IPS-NIHi7 (cell line): ENCODE measurements around the gene NLGN1.

Experiments used
- DNase-seq: peaks from one replicate; pipeline ENCODE4 v3.0.0; 2012; ENCODE audit warnings: mixed read lengths; ENCODE audit errors: extremely low spot score

The NLGN1 gene

GRCh38 chr3:173983343-173983742 lies 585.8 kb downstream of the NLGN1 start:
- DNase-seq, result no peak

GRCh38 chr3:173986861-173987410 lies 589.4 kb downstream of the NLGN1 start:
- DNase-seq, result no peak

- no peak for DNase-seq
These were observed 591.4 kb downstream of the NLGN1 start for GRCh38 chr3:173988909-173989308.

DNA sequence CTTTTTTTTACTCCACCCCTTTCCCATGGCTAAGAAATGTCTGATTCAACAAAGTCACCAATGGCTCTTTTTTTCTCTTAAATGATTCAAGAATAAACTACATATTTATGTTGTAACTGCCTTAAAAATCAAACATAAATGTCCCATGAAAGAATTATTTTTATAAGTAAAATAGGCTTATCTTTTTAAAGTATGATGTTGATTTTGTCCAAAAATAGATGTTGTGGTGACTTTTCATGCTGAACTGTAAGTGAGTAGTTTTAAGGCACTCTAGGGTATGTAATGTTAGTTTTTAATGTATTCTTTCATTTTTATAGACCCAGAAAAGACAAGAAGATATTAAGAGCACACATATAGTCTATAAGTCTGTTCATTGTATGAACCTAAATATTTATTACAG lies 594.9 kb downstream of the NLGN1 start:
- DNase-seq, result no peak

GRCh38 chr3:173993299-173993698 lies 595.8 kb downstream of the NLGN1 start:
- DNase-seq, result peak; percentile 39

DNA sequence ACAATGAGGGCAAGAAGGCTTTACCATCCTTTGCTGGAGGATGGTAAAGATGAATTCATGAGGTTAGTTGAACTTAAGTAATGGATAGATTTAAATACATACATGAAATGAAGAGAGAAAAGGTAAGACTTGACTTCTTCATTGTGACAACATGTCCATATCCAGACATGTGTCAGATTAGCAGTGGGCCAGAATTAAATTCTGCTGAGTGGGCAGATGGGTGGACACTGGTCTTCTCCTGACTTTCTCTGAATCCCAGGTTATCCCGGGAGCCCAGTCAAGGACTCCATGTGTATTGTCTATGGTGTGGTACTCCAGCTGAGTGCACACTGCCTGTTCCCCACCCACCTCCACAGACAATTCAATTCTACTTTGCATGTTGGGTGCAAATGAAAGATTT lies 603.1 kb downstream of the NLGN1 start:
- no peak for DNase-seq

DNA sequence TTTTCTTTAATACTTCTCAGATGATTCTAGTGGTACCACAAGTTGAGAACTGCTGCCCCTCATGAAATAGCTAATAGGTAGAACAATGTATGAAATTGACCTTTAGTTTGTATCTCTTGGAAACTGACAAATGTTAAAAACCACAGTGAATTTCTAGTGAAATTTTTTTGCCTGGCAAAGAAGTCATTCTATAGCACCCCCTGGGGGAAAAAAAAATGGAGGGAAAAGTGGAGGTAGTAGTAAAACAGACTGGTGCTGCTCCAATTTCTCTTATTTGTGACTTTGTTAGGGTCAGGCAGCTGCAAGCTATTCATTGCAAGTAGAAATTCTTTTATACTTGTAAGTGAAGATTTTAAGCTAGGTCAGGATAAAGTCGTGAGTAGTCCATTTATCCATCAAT lies 605.0 kb downstream of the NLGN1 start:
- no peak for DNase-seq

DNA sequence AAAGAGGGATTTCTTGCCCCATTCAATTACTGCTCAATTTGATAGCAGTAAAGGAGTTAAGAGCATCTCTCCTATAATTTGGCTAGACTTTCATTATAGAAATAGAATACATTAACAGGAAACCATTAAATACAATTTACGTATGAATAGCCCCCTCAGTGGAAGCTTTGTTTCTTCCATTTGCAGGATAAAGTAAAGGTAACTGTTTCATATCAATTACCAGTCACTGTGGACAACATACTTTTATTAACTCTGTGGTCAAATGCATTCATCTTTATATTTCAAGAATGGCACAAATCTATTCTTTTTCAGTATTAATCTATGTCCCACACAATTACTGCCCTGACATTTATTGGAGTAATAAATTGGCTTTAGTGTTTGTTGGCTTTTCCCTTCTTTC lies 613.4 kb downstream of the NLGN1 start:
- no peak for DNase-seq

DNA sequence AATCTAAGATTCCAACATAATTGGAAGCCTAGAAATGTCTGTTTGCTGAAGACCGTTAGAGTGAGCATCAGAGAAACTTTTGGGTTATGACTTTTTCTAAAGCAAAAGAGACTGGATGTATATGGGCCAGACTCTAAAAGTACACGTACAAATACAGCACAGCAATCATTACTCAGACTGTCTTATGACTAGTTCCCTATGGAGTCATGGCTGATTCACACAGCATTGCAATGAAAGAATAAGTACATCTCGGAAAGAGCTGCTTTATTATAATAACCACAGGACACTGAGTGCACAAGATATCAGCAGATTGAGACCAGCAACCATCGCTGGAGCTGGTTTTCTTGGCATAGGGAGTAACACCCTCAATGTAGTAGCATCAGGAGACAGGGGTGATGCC lies 618.6 kb downstream of the NLGN1 start:
- no peak for DNase-seq

GRCh38 chr3:174020156-174020555 lies 622.6 kb downstream of the NLGN1 start:
- DNase-seq, result no peak

DNA sequence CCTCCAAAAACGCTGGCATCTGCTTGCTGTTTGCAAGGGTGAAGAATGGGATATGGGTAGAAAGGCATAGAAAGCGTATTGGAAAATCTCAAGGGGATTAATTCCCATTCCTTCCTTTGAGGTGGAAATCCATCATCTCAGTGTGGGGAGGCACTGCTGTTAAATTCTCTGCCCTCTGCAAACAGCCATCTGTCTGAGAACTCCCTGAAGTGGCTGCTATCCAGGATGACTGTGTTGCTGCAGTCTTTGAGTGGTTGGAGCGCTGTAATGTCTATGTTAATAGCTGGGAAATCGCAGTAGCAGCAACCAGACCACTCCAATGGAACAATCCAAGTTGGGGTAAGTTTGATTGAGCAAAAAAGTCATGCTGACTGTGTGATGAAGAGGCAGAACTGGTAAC lies 625.9 kb downstream of the NLGN1 start:
- no peak for DNase-seq

DNA sequence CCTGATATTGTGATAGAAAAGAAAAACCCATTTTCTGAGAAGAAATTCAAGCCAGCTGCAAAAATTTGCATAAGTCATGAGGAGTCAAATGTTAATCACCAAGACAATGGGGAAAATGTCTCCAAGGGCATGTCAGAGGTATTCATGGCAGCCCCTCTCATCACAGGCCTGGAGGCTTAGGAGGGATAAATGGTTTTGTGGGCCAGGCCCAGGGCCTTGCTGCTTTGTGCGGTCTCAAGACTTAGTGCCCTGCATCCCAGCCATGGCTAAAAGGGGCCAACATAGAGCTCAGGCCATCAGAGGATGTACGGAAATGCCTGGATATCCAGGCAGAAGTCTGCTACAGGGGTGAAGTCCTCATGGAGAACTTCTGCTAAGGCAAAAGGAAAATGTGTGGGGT lies 631.1 kb downstream of the NLGN1 start:
- DNase-seq, result no peak

DNA sequence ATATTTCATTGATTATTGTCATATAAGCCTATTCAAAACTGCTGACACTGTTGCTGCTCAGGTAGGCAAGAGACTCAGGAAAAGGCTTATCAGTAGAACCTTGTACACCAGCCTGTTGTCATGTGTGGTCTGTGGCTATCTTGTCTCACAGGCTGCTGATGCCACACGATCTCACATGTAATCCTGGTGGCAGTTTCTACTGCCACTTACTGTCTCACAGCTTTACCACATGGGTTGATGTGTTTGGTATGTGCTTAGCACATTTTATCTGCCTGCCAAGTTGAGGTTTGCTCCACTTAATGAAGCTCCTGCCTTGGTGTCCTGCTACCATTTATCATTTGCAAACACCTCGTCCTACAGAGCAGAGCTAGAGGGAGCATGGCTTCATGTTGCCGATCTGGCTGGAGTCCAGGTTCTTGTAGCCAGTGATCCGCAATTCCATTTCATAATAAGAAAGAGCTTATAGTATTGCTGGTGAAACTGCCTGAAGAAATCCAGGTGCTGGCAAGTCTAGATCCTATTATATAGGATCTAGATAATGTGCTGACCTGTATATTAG lies 637.9 kb downstream of the NLGN1 start:
- no peak for DNase-seq

DNA sequence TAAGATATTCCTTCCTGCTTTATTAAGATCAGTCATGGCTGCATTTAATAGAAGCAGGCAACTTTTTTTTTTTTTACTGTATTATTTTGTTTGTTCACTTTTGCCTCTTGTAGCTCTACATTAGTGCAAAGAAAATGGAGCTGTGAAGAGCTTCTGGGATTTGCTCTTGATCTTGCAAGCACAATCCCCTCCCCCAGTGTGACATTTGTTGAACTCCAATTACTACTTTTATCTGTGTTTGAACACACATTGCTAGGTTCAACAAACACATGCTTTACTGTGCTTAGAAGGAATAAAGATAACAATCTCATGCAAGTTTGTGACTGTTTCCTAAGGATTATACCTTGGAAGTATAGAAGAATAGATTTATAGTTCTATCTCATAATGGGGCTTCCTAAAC lies 648.8 kb downstream of the NLGN1 start:
- no peak for DNase-seq

GRCh38 chr3:174049472-174049871 lies 651.9 kb downstream of the NLGN1 start:
- DNase-seq, result no peak

DNA sequence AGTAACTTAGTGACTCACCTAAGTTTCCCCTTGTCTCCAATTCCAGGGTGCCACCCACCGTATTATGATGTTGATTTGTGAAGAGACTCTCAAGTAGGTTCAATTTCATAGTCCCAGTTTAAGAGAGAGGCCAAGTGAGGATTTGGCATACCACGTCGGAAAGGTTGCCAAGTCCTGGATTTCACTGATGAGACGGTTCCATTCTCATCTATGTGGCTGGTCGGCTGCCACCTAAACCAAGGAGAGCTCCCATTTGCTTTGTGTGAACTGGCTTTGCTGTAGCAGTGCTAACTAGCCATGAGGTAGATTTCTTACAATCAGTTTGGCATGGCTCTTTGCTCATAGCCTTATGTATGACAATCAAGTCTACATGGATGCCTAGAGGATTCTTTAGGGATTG lies 653.6 kb downstream of the NLGN1 start:
- DNase-seq, result peak; percentile 12

- no peak for DNase-seq
These were observed 661.3 kb downstream of the NLGN1 start for GRCh38 chr3:174058804-174059203.

DNA sequence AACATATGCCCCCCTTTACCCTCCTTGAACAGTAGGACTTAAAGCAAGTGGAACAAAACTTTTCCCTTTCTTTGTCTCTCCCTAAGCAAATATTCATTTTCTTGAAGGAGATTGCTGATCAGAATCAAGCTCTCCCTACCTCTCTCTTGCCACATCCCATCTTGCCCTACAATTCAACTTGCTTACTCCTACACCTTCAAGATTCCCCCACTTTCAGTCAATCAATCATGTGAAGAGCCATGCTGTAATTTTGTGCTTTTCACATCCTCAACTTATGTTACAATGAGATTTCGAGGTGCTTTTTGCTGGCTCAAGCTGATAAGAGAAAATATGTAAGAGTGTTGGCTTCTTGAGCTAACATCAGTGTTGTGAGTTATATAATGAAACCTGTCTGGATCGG lies 662.9 kb downstream of the NLGN1 start:
- no peak for DNase-seq

DNA sequence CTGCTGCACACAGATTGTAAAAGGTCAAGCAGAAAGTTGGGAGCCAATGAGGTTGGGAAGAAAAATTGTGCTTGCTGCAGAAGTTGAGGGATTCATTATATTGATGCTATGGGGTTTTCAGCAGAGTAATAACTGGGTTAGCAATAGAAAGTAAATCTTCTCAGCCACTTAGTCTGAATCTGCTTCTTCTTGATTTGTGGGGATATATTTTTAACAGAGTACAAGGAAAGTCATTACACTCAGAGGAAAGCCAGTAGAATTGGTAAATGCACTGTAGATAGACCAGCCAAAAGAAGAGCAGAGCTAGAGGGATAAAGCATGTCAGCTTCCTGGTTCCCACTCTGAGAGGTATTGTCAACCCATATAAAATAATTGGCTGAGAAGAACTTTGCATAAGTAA lies 663.6 kb downstream of the NLGN1 start:
- DNase-seq, result no peak

DNA sequence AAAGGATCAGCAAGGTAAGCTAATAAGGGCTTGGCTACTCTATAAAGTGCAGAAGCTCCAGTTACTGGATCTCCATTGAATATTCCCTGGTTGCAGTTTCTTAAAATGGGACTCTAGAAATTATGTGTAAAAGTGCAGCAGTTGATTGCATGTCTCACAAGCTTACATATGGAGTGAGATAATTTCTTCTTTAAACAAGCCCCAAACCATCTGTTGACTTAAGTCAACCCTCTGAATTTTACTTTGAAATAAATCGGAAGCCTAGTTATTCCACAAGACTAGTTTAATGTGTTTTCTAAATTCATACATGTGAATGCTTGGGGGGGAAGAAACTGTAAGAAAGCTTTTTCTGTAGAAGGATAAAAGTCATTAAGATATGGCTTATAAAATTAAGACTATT lies 664.2 kb downstream of the NLGN1 start:
- no peak for DNase-seq

GRCh38 chr3:174062923-174063322 lies 665.4 kb downstream of the NLGN1 start:
- DNase-seq, result no peak

DNA sequence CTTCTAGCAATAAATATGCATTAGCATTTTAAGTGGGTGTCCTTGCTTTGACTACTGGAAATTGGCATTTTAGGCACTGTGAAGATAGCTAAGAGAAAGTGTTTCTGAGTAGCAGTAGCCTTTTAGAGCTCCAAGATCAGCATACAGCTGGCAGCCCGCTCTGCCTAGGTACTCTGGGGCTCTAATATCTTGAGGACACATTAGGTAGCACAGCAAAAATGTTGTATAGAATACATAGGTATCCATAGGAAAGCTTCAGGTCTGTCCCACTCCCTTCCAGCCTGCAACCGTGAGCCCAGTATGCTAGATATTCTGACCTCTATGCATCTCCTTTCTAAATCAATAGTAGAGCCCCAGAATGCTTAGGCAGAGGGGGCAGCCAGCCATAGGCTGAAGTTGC lies 670.5 kb downstream of the NLGN1 start:
- no peak for DNase-seq

DNA sequence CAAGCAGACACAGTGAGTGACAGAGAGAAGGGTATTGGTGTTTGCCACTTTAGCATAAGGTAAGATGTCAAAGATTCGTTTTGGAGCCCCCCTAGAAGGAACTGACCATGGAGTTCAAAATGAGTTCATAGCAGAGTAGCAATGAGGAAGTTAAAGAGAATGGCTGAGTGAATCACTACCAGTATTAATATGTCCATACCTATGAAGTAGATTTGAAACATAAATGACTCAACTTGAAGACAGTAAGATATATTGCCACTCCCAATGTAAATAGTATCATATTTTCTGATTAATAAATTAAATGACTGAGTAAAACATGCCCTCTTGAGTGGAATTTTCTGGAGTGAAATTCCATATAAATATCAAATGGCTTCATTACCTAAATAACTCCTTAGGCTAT lies 675.1 kb downstream of the NLGN1 start:
- DNase-seq, result no peak

DNA sequence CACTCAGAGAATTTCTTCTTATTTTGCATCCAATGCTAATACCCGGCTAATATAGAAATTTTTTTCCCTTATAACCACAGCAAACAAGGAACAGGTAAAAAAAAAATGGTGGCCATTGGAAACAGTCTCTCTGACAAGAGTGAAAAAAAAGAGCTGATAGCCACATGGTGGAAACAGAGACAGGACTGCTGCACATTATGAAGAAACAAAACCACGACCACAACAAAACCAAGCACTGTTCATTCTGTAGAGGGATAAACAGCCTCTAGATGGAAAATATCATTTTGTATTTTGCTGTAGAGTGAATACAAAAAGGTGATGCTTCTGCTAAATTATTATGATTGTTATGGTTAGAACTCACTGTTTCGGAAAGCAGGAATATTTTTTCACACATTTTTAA lies 686.2 kb downstream of the NLGN1 start:
- no peak for DNase-seq
